Measurements from ENCODE around the gene PYROXD2. TPM values are rescaled to one million over a fixed set of nuclear protein-coding genes. Genes with fewer than 3 reads are reported as not detected.

Gene PYROXD2
- total and polyA plus RNA-seq, 2 of the 13 experiments (the other 11 are each of a cell fraction or from before 2014, with no cell fraction given), result 2.0 to 6.2 TPM

- TF ChIP-seq AHDC1 (CRISPR knock-in tag; IDR thresholded peaks at IDR 0.05; ENCODE audit: borderline replicate concordance) (no peak), SCMH1 (CRISPR knock-in tag; IDR thresholded peaks at IDR 0.05; ENCODE audit: borderline replicate concordance) (no peak), KAT2B (IDR thresholded peaks at IDR 0.05; ENCODE audit: borderline replicate concordance, low read depth, low read length) (no peak), ZNF615 (CRISPR knock-in tag; IDR thresholded peaks at IDR 0.05; ENCODE audit: borderline replicate concordance) (no peak), SNAPC5 (CRISPR knock-in tag; IDR thresholded peaks at IDR 0.05; ENCODE audit: borderline replicate concordance) (no peak), HNF4G (IDR thresholded peaks at IDR 0.05; ENCODE audit: borderline replicate concordance, low read depth, low read length) (no peak), HNF4G (CRISPR knock-in tag; IDR thresholded peaks at IDR 0.05; ENCODE audit: borderline replicate concordance, low read depth) (no peak), NFATC3 (CRISPR knock-in tag; IDR thresholded peaks at IDR 0.05) (no peak), ZNF710 (CRISPR knock-in tag; IDR thresholded peaks at IDR 0.05; ENCODE audit: borderline replicate concordance) (no peak), TRIM24 (CRISPR knock-in tag; IDR thresholded peaks at IDR 0.05) (no peak), ZUFSP (CRISPR knock-in tag; IDR thresholded peaks at IDR 0.05; ENCODE audit: borderline replicate concordance) (no peak), ZNF784 (CRISPR knock-in tag; IDR thresholded peaks at IDR 0.05; ENCODE audit: borderline replicate concordance) (no peak), GMEB1 (CRISPR knock-in tag; IDR thresholded peaks at IDR 0.05; ENCODE audit: borderline replicate concordance) (peak; percentile 60; the same call in 1 of the 2 replicates), EZH2 (conservative IDR thresholded peaks at IDR 0.05; ENCODE audit: low read depth, low read length) (no peak), GFI1 (CRISPR knock-in tag; IDR thresholded peaks at IDR 0.05; ENCODE audit: borderline replicate concordance) (no peak)
Measured at GRCh38 chr10:98446661-98447221, 31.8 kb upstream of the PYROXD2 start, which contains the start of gene HPS1 (continued).
